Suppressor macrophage treated with lipopolysaccharide for 4 hours (primary cell): ENCODE data around the gene ANO6.

ENCODE experiments used
- DNase-seq: peaks from one replicate; pipeline ENCODE4 v3.0.0-alpha.2; 2020

ANO6 gene

DNA sequence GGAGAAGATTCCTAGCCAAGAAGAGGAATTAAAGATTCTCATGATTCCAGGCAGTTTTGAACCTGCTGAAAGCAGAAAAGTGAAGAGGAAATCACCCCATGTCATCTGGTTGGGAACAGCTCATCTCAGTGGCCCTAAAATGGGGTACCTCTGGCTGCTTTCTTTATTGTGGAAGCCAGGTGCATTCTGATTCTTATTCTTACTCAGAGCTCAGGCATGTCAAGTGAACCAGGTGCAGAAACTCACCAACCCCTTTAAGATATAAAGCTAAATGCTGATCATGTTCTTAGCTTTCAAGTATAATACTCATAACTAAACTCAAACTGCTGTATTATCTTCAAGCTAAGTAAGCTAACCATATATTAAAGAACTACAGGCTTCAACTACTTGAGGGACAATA lies 259.7 kb downstream of the ANO6 start:
- no peak for DNase-seq

GRCh38 chr12:45477526-45477925 lies 261.6 kb downstream of the ANO6 start:
- no peak for DNase-seq

DNA sequence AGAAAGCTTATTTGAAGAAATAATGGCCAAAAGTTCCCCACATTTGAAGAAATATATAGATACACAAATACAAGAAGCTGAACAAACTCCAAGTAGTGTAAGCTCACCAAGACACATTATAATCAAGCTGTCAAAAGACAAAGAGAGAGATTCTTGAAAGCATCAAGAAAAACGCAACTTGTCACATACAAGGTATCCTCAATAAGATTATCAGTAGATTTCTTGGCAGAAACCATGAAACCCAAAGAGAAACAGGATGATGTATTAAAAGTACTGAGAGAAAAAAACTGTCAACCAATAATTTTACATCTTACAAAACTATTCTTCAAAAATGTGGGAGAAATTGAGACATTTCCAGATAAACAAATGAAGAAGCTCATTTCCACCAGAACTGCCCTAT lies 263.0 kb downstream of the ANO6 start:
- no peak for DNase-seq

- no peak for DNase-seq
Measured at GRCh38 chr12:45481746-45482145, 265.9 kb downstream of the ANO6 start.

- DNase-seq, result no peak
Measured at GRCh38 chr12:45483571-45483970, 267.7 kb downstream of the ANO6 start.
